HEK293T (cell line): ENCODE data around the gene DGKD.

ENCODE experiments used
- ARNT ChIP-seq: fragments of 450-650 bp; IDR thresholded peaks from 2 replicates; pipeline ENCODE4 v1.6.1; 2017; ENCODE audit warnings: mild to moderate bottlenecking
- BHLHE40 ChIP-seq: fragments of 450-650 bp; IDR thresholded peaks from 2 replicates; pipeline ENCODE4 v1.6.1; 2016; ENCODE audit warnings: mild to moderate bottlenecking, moderate library complexity, borderline replicate concordance
- ELF4 ChIP-seq: fragments of 450-650 bp; IDR thresholded peaks from 2 replicates; pipeline ENCODE4 v1.6.1; 2017; ENCODE audit warnings: antibody characterized with exemption
- FOXA1 ChIP-seq: fragments of 450-650 bp; IDR thresholded peaks from 2 replicates; pipeline ENCODE4 v1.6.1; 2016; ENCODE audit warnings: mild to moderate bottlenecking
- FOXK2 ChIP-seq: fragments of 450-650 bp; IDR thresholded peaks from 2 replicates; pipeline ENCODE4 v1.6.1; 2016; ENCODE audit warnings: mild to moderate bottlenecking
- FOXM1 ChIP-seq: fragments of 450-650 bp; IDR thresholded peaks from 2 replicates; pipeline ENCODE4 v1.6.1; 2017; ENCODE audit warnings: mild to moderate bottlenecking, borderline replicate concordance
- L3MBTL2 ChIP-seq: fragments of 450-650 bp; conservative IDR thresholded peaks from 2 replicates; pipeline ENCODE4 v1.6.1; 2016; ENCODE audit warnings: mild to moderate bottlenecking
- NFRKB ChIP-seq: fragments of 450-650 bp; IDR thresholded peaks from 2 replicates; pipeline ENCODE4 v1.6.1; 2016; ENCODE audit warnings: mild to moderate bottlenecking, moderate library complexity
- SUZ12 ChIP-seq: fragments of 450-650 bp; IDR thresholded peaks from 2 replicates; pipeline ENCODE4 v1.6.1; 2016; ENCODE audit warnings: mild to moderate bottlenecking
- TARDBP ChIP-seq: fragments of 450-650 bp; IDR thresholded peaks from 2 replicates; pipeline ENCODE4 v1.6.1; 2016
- ZNF384 ChIP-seq: fragments of 450-650 bp; IDR thresholded peaks from 2 replicates; pipeline ENCODE4 v1.6.1; 2016

GRCh38 chr2:233414273-233414654 is 60.0 kb downstream of the DGKD start:
- TF ChIP-seq SUZ12 (no peak), ZNF384 (no peak), BHLHE40 (no peak), L3MBTL2 (no peak), FOXM1 (no peak), FOXA1 (no peak), ELF4 (no peak), ARNT (no peak), FOXK2 (no peak), TARDBP (no peak), NFRKB (no peak)
